SK-N-SH (cell line): Measurements from ENCODE around the gene EIF3A.

Experiments
- CHD2 ChIP-seq: fragments of 150-350 bp; IDR thresholded peaks from 2 replicates; pipeline ENCODE4 v1.6.1; 2018; ENCODE audit warnings: low read length; ENCODE audit not compliant: partially characterized antibody
- ELF1 ChIP-seq: IDR thresholded peaks from 2 replicates; pipeline ENCODE4 v1.4.0; 2012
- FOXM1 ChIP-seq: IDR thresholded peaks from 2 replicates; pipeline ENCODE4 v1.4.0; 2012; ENCODE audit warnings: low read depth, mild to moderate bottlenecking
- GATA2 ChIP-seq: sonication (generic); formaldehyde crosslinking; IDR thresholded peaks from 2 replicates; pipeline ENCODE4 v1.5.0; 2020; ENCODE audit warnings: mild to moderate bottlenecking, missing genetic modification reagents
- JUND ChIP-seq: IDR thresholded peaks from 2 replicates; pipeline ENCODE4 v1.4.0; 2012
- MEF2A ChIP-seq: IDR thresholded peaks from 2 replicates; pipeline ENCODE4 v1.4.0; 2012; ENCODE audit warnings: low read depth, borderline replicate concordance
- POLR2AphosphoS5 ChIP-seq: IDR thresholded peaks from 2 replicates; pipeline ENCODE4 v1.6.1; 2012; ENCODE audit warnings: low read depth, low read length
- RFX5 ChIP-seq: IDR thresholded peaks from 2 replicates; pipeline ENCODE4 v1.6.1; 2012; ENCODE audit warnings: mild to moderate bottlenecking, improper control_type of control experiment, low read length
- SMC3 ChIP-seq: IDR thresholded peaks from 2 replicates; pipeline ENCODE4 v1.6.1; 2012; ENCODE audit warnings: low read depth, low read length, improper control_type of control experiment
- TF ChIP-seq, protein P1 (sequence below): fragments of 200-600 bp; sonication (generic); IDR thresholded peaks from 2 replicates; pipeline ENCODE4 v1.6.1; 2017; ENCODE audit warnings: antibody characterized with exemption, mild to moderate bottlenecking, moderate library complexity
- TF ChIP-seq, protein P2 (sequence below): IDR thresholded peaks from 2 replicates; pipeline ENCODE4 v1.4.0; 2012; ENCODE audit warnings: low read depth, borderline replicate concordance
- TF ChIP-seq, protein P3 (sequence below): fragments of 150-350 bp; IDR thresholded peaks from 2 replicates; pipeline ENCODE4 v1.6.1; 2017; ENCODE audit warnings: antibody characterized with exemption, low read length, low read depth, borderline replicate concordance
- TF ChIP-seq, protein P4 (sequence below): IDR thresholded peaks from 2 replicates; pipeline ENCODE4 v1.6.1; 2012; ENCODE audit warnings: mild to moderate bottlenecking, low read depth, low read length, moderate library complexity

DNA sequence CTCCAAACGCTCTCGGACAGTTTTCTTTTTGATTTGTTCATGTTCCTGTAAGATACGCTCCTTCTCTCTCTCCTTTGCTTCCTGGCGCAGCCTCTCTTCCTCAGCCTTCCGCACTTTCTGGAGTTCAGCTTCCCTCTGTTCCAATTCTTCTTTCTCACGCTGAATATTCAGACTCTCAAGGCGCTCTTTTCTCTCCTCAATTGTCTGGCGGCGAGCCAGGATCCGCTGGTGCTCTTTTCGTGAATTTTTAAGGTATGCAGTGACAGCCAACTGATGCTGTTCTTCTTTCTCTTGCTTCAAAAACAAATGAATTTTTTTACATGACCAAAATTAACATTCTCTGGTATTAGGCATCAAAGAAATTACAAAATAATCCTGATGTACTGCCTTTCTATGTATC lies 22.6 kb downstream of the EIF3A start:
- TF ChIP-seq, protein P1, sequence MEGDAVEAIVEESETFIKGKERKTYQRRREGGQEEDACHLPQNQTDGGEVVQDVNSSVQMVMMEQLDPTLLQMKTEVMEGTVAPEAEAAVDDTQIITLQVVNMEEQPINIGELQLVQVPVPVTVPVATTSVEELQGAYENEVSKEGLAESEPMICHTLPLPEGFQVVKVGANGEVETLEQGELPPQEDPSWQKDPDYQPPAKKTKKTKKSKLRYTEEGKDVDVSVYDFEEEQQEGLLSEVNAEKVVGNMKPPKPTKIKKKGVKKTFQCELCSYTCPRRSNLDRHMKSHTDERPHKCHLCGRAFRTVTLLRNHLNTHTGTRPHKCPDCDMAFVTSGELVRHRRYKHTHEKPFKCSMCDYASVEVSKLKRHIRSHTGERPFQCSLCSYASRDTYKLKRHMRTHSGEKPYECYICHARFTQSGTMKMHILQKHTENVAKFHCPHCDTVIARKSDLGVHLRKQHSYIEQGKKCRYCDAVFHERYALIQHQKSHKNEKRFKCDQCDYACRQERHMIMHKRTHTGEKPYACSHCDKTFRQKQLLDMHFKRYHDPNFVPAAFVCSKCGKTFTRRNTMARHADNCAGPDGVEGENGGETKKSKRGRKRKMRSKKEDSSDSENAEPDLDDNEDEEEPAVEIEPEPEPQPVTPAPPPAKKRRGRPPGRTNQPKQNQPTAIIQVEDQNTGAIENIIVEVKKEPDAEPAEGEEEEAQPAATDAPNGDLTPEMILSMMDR, result no peak
- TF ChIP-seq ELF1 (no peak), GATA2 (no peak), JUND (no peak), CHD2 (no peak), MEF2A (no peak), FOXM1 (no peak), POLR2AphosphoS5 (no peak), SMC3 (no peak), RFX5 (no peak)
- TF ChIP-seq, protein P2, sequence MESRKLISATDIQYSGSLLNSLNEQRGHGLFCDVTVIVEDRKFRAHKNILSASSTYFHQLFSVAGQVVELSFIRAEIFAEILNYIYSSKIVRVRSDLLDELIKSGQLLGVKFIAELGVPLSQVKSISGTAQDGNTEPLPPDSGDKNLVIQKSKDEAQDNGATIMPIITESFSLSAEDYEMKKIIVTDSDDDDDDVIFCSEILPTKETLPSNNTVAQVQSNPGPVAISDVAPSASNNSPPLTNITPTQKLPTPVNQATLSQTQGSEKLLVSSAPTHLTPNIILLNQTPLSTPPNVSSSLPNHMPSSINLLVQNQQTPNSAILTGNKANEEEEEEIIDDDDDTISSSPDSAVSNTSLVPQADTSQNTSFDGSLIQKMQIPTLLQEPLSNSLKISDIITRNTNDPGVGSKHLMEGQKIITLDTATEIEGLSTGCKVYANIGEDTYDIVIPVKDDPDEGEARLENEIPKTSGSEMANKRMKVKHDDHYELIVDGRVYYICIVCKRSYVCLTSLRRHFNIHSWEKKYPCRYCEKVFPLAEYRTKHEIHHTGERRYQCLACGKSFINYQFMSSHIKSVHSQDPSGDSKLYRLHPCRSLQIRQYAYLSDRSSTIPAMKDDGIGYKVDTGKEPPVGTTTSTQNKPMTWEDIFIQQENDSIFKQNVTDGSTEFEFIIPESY, result no peak
- TF ChIP-seq, protein P3, sequence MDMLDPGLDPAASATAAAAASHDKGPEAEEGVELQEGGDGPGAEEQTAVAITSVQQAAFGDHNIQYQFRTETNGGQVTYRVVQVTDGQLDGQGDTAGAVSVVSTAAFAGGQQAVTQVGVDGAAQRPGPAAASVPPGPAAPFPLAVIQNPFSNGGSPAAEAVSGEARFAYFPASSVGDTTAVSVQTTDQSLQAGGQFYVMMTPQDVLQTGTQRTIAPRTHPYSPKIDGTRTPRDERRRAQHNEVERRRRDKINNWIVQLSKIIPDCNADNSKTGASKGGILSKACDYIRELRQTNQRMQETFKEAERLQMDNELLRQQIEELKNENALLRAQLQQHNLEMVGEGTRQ, result no peak
- TF ChIP-seq, protein P4, sequence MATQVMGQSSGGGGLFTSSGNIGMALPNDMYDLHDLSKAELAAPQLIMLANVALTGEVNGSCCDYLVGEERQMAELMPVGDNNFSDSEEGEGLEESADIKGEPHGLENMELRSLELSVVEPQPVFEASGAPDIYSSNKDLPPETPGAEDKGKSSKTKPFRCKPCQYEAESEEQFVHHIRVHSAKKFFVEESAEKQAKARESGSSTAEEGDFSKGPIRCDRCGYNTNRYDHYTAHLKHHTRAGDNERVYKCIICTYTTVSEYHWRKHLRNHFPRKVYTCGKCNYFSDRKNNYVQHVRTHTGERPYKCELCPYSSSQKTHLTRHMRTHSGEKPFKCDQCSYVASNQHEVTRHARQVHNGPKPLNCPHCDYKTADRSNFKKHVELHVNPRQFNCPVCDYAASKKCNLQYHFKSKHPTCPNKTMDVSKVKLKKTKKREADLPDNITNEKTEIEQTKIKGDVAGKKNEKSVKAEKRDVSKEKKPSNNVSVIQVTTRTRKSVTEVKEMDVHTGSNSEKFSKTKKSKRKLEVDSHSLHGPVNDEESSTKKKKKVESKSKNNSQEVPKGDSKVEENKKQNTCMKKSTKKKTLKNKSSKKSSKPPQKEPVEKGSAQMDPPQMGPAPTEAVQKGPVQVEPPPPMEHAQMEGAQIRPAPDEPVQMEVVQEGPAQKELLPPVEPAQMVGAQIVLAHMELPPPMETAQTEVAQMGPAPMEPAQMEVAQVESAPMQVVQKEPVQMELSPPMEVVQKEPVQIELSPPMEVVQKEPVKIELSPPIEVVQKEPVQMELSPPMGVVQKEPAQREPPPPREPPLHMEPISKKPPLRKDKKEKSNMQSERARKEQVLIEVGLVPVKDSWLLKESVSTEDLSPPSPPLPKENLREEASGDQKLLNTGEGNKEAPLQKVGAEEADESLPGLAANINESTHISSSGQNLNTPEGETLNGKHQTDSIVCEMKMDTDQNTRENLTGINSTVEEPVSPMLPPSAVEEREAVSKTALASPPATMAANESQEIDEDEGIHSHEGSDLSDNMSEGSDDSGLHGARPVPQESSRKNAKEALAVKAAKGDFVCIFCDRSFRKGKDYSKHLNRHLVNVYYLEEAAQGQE, result no peak
